Kasumi-1 (cell line): ENCODE measurements around the gene GYPA.
"Not testable (repeated sequence)": the region's sequence is repeated elsewhere in the genome, so short reads cannot be mapped to it uniquely, and the experiment has no call there.

ENCODE experiments used
- DNase-seq, 2 experiments: peaks; one replicate each; lab custom pipeline; 2025; lab: John Stamatoyannopoulos, UW

The GYPA gene

GRCh38 chr4:144140594-144141295 lies at the start of gene GYPA:
TSS of gene GYPA (minus strand) at chr4:144140718. CDS start at chr4:144140635, 83 bp downstream.
- DNase-seq: not testable (repeated sequence)

GRCh38 chr4:144190009-144190408 lies 49.5 kb upstream of the GYPA start:
- no peak for DNase-seq

- no peak for DNase-seq
These were observed 48.6 kb upstream of the GYPA start for GRCh38 chr4:144189121-144189520.

- no peak for DNase-seq
These were observed 44.6 kb upstream of the GYPA start for GRCh38 chr4:144185086-144185485.

- DNase-seq: no peak
These were observed 42.6 kb upstream of the GYPA start for GRCh38 chr4:144183165-144183564.

- no peak for DNase-seq
These were observed 40.9 kb upstream of the GYPA start for GRCh38 chr4:144181391-144181790.

GRCh38 chr4:144179152-144179739 lies 38.7 kb upstream of the GYPA start:
- no peak for DNase-seq

GRCh38 chr4:144178414-144178813 lies 37.9 kb upstream of the GYPA start:
- DNase-seq: no peak

GRCh38 chr4:144176476-144176875 lies 36.0 kb upstream of the GYPA start:
- DNase-seq: no peak

GRCh38 chr4:144174401-144175067 lies 34.0 kb upstream of the GYPA start:
- peak; percentile 71 to 89 for DNase-seq

GRCh38 chr4:144171697-144172096 lies 31.2 kb upstream of the GYPA start:
- no peak for DNase-seq

GRCh38 chr4:144169211-144169610 lies 28.7 kb upstream of the GYPA start:
- DNase-seq: no peak

GRCh38 chr4:144154044-144154443 lies 13.5 kb upstream of the GYPA start:
- DNase-seq: no peak

- peak; percentile 9 to 31 for DNase-seq
These were observed 2.3 kb upstream of the GYPA start for GRCh38 chr4:144142690-144143326.

GRCh38 chr4:144141493-144141892 lies 975 bp upstream of the GYPA start:
- no peak for DNase-seq

GRCh38 chr4:144139991-144140390 lies 527 bp downstream of the GYPA start:
- not testable (repeated sequence) for DNase-seq

- DNase-seq: not testable (repeated sequence)
These were observed 971 bp downstream of the GYPA start for GRCh38 chr4:144139547-144139946.

- DNase-seq: not testable (repeated sequence)
These were observed 2.3 kb downstream of the GYPA start for GRCh38 chr4:144138239-144138638.

- DNase-seq: not testable (repeated sequence)
These were observed 3.2 kb downstream of the GYPA start for GRCh38 chr4:144137137-144137931.

- DNase-seq: not testable (repeated sequence)
These were observed 4.3 kb downstream of the GYPA start for GRCh38 chr4:144136189-144136588.

- DNase-seq: not testable (repeated sequence)
These were observed 10.4 kb downstream of the GYPA start for GRCh38 chr4:144130167-144130566.
